HG02981 (cell line): ENCODE data around the gene UBA1.

Source experiments
- ATAC-seq: cut with Tn5 transposase; IDR thresholded peaks from one replicate; pipeline ENCODE4 v1.9.1; 2021; ENCODE audit warnings: mild to moderate bottlenecking, moderate library complexity; ENCODE audit not compliant: unreplicated experiment

The UBA1 gene

DNA sequence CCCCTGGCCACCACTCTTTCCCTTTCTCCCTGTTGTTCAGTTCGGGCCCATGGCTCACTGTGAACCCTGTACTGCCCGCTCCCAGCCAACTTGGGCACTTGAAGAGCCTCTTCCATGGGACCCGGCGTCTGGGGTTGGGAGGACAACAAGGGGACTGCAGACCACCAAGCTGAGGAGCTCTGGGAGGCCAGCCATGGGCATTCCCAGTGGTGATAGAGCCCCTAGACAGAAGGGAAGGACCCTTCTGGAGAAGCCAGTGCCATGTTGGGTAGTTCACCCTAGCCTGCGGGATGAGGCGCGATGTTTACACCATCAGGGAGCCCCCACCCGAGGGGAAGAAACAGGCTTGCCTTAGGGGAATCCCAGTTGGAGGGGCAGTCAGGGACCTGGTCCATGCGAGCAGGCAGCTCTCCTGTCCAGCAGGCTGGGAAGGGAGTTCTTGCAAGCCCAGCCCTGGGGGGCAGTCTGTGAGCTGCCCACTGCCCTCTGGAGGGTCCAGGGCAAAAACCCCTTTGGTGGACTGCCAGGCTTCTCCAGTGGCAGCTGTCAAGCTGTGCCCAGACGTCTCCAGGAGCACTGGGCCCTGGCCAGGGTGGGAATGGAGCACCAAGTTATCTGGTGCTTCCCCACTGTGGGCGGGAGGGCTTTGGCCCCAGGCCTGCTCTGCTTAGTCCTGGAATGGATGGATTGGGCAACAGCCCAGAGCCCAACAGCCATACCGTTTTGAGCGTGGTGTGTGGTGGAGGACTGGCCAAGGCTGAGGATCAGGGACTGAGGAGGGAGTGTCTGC, 23.7 kb upstream of the UBA1 start:
- no peak for ATAC-seq

DNA sequence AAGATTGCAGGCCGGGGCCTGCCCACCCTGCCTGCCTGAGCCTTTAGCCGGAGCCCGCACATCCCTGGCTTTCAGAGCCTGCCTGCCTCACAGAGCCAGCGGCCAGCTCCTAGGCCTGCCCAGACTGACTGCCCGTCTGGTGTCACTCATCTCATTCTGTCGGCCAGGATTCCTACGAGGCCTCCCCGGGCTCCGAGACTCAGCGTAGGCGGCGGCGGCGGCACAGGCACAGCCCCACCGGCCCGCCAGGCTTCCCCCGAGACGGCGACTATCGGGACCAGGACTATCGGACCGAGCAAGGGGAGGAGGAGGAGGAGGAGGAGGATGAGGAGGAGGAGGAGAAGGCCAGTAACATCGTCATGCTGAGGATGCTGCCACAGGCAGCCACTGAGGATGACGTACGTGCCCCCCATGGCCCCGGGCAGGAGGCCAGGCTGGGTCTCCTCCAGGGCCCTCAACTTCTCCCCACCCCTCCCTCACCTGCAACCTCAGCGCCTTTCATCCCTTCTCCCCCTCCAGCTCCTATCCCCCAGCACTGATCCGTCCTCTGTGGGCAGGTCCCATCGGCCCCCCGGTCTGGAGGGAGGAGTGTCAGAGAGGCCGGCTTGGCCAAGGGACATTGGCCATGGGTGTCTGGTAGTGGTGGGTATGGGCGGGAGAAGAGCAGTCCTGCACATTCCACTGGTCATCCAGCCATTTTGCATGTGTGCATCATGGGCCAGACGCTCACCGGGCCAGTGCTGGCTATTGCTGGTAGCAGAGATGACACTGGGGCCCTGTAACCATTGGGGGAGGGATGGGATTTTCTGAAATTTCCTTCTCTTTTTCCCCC, 22.6 kb upstream of the UBA1 start:
- no peak for ATAC-seq

DNA sequence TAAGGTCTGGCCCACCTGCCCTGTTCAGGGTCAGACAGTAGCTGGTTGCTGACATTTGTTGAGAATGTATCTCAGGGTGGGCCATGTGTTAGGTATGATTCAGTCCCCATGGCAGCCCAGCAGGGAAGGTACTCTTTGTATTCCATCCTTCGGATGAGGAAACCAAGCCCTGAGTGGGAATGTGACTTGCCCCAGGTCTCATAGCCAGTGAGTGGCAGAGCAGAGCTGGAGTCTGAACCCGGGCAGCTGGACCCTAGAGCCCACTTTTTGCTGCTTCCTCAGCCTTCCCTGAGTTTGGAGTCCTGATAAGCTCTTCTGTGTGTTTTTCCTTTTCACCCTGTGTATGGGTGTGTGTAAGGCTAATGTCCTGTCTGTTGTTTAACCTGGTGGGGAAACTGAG, 21.6 kb upstream of the UBA1 start:
- ATAC-seq = no peak

DNA sequence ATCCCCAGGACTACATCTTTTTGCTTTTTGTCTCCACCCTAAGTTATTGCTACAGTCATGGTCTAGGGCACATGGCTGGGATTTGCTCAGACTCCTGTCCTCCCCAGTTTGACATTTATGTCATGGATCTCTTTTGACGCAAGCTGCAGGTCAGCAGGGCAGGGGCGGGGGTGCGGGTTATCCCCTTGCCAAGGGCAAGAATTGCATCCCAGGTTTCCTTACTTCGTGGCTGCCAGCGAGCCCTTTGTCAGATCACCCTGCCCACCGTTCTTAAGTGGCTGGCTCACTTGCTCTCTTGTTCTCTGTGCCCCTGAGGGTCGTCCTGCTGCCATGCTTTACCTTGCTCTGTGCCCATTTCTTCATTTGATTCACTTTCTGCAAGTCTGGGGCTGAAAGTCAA, 21.1 kb upstream of the UBA1 start:
- ATAC-seq = no peak

DNA sequence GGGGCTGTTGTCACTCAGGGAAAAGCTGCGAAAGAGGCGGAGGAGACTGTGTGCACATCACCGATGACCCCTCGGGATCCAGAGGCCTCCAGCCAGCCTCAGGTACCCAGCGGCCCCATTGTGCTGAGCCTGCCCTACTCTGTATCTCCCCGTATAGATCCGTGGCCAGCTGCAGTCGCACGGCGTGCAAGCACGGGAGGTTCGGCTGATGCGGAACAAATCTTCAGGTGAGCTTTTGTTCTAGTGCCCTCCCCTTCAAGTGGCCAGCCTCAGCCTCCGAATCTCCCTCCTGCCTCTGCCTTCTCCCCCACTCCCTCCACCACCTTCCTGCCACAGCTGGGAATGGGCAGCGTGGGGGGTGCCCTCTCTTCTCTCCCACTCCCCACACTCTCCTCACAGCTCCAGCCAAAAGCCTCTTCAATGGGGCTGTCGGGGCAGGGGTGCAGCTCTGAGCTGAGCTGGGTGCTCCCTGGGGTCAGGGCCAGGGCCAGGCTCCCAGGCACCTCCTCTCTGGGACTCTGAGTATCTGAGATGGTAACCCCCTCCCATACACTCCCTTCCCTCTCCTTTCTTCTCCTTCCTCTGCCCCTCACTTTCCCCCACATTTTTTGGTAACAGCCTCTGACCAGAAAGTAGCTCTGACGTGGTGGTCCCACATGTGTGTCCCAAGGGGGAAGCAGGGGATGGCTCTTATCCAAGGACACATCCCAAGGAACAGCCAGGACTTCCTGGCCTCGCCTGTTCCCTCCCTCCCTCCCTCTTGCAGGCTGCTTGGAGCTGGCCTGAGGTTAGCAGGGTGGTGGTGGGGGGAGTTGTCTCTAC, 20.4 kb upstream of the UBA1 start:
- ATAC-seq = no peak

DNA sequence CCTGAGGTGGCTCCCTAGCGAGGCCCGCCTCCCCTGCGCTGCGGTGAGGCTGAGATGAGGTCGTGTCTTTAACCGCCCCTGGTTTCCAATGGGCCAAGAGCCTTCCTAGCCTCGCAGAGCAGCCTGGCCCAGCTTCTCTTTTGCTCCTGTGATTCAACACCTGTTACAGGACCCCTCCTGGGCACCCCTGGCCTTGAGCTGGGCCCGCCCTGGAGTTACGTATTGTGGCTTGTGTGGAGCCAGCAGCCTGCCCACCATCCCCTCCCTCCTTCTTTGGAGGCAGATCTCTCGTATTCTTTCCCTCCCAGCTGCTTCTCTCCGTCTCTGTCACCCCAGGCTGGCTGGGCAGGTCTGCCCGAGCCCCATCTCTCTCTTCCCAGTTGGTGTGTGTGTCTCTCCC, 19.3 kb upstream of the UBA1 start:
- ATAC-seq = no peak

DNA sequence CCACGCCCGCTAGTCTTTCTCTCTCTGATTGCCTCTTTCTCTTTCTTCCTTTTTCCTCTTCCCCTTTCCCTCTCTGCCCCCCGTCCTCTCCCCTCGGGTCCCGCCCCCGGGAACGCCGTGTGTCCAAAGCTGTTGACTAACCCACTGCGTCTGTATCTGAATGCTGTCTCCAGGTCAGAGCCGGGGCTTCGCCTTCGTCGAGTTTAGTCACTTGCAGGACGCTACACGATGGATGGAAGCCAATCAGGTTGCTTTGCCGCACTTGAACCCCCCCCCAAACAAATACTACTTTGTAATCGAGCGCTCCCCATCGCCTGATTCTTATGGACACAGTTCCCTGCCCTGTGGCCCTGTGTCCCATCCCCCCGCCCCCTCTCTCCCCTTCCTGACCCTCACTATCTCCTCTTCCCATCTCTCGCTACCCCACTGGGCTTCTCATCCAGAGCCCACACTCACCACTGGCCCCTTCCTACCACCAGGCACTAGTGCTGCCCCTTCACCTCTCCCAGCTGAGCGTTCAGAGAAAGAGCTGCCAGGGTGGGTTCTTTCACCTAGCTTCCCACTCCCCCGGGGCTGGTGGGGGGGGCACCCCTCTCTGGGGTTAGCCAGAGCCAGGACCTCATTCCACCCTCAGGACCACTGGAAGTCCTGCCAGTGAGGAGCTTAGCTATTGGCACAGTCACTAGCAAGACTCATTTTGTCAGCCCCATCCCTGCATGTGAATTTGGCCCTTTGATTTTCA, 18.6 kb upstream of the UBA1 start:
- no peak for ATAC-seq

DNA sequence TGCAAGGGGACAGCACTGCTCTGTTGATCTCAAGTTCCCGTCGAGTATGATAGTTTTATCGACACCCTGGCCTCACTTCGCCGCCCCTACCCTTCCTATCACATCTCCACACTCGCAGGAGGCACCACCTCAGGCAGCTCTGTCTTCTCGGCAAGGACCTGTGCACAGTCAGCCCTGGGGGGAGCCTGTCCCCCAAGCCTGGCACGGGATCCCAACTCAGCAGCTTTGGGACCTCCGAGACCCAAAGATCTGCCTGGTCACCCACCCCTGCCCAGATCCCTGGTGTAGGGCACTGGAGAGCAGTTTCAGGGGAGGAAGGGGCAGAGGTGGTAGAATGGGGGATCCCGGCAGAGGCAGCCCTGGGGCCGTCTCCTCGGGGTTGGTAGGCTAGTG, 18.0 kb upstream of the UBA1 start:
- no peak for ATAC-seq

DNA sequence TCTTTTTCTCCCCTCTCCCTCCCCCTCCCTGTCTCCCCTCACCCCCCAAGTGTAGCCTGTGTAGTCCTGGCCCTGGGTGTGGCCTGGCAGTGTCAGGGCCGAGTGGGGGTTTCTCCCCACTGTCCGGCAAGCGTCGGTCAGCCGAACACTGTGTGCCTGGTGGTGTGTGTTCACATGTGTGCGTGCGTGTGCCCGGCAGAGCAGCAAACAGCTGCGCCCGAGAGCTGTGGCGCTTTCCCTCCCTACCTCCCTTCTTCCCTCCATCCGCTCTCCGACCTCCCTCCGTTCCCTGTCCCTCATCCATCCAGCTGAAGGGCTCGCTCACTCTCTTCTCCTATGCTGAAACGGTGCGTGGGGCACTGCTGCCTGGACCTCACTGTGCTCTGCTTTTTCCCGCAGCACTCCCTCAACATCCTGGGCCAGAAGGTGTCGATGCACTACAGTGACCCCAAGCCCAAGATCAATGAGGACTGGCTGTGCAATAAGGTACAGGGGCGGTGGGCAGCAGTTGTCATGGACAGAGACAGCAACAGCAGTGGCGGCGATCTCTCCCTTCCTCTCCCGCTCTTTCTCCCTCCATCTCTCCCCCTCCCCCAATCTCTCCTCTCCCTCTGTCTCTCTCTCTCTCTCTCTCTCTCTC, 17.4 kb upstream of the UBA1 start:
- ATAC-seq = no peak

DNA sequence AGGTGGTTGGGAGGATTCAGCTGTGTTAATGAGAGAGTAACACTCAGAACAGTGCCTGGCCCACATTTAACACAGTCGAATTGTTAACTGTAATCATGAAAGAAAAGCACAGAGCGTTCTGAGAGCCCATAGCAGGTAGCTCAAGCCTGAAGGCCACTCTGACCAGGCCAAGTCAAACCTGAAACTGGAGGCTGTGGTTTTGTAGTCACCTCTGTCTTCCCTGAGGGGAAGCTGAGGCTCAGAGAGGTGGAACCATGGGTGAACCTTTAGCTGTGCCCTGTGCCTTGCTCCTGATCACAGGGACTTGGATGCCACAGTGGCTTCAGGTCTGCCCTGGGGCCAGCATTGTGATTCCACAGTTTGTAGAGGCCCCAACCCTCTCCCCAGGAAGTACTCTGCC, 16.6 kb upstream of the UBA1 start:
- no peak for ATAC-seq

DNA sequence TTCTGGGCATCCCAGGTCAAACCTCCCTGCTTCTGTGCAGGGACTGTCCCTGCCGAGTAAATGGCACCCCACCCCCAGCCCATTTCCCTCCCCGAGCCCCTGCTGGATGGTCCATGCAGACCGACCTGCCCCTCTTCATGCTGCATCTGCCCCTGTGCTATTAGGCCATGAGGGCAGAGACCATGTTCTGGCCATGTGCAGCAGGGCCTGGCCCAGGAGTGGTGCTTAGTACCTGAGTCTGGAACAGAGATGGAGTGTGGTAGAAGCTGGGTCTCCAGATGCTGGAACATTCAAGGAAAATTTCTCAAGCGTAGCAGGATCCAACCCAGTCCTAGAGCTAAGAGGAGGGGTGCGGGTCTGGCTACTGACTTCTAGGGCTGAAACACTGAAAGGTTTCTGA, 15.3 kb upstream of the UBA1 start:
- no peak for ATAC-seq

DNA sequence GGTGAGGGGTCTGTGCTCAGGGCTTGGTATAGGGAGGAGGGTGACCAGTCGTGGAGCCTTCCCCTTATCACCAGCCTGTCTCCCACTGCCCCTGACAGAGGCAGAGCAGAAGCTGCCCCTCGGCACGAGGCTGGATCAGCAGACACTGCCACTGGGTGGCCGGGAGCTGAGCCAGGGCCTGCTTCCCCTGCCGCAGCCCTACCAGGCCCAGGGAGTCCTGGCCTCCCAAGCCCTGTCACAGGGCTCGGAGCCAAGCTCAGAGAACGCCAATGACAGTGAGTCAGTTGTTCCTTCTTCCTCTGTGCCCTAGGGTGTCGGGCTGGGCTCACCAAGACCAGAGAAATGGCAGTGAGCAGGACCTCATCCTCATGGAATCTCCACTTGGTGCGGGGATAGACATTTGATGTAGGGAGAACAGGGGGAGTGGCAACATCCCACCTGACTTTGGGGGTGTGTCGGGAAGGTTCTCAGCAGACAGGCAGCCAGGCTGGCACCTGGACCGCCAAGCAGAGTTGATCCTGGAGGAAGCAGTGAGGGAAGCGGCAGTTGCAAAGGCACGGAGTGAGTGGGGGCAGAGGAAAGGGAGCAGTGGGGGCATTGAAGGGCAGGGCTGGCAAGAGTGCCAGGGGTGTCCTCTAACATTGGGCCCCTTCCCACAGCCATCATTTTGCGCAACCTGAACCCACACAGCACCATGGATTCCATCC, 14.3 kb upstream of the UBA1 start:
- no peak for ATAC-seq

DNA sequence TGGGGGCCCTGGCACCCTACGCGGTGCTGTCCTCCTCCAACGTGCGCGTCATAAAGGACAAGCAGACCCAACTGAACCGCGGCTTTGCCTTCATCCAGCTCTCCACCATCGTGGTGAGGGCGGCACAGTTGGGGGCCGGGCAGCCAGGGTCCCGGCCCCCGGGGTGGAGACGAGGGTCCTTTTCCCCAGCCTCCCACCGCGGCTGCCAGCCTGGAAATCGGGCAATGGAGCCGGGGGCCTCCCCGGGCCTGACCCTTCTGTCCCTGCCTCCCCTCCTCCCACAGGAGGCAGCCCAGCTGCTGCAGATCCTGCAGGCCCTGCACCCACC, 13.7 kb upstream of the UBA1 start:
- no peak for ATAC-seq

DNA sequence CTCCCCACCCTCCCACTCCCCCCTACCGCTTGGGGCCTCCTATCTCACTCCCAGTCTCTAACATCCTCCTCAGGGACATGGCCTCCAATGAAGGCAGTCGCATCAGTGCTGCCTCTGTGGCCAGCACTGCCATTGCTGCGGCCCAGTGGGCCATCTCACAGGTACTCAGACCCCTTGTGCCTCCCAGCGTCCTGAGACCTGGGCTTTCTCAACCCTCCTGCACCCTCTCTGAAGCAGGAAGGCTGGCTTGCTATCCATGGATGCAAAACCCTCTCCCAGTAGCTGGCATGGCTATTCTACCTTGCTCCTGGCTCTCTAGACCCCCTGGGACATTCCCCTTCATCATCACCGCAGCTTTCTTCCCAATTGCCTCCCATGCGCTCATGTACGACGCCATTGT, 13.3 kb upstream of the UBA1 start:
- ATAC-seq = no peak

DNA sequence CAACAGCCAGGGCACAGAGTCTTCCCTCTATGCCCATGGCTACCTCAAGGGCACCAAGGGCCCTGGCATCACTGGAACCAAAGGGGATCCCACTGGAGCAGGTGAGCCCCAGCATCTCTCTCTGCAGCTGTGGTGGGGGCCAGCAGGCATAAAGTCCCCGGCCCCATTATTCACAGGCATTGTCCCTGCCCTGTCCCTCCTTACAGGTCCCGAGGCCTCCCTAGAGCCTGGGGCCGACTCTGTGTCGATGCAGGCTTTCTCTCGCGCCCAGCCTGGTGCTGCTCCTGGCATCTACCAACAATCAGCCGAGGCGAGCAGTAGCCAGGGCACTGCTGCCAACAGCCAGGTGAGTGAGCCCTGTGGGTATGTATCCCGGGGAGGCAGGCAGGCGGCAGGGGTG, 12.3 kb upstream of the UBA1 start:
- ATAC-seq = no peak

DNA sequence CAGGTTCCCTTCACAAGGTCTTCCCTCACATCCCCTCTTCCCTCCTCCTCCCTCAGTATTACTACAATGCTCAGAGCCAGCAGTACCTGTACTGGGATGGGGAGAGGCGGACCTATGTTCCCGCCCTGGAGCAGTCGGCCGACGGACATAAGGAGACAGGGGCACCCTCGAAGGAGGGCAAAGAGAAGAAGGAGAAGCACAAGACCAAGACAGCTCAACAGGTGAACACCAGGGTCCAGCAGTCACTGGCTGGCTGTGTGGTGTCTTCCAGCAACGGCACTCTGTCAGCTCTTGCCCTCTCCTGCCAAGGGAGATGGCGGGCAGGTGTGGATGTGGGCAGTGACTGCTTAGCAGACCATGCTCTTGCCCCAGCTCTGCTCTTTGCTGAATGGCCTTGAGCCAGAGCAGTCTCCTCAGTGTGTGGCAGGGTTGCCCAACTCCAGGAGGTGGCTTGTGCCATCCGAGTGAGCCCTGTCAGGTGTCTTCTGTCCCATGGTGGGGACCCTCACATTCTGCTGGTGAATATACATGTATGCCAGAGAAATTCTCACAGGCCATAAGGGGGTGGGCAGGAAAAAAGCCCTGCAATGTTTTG, 11.4 kb upstream of the UBA1 start:
- ATAC-seq = no peak

DNA sequence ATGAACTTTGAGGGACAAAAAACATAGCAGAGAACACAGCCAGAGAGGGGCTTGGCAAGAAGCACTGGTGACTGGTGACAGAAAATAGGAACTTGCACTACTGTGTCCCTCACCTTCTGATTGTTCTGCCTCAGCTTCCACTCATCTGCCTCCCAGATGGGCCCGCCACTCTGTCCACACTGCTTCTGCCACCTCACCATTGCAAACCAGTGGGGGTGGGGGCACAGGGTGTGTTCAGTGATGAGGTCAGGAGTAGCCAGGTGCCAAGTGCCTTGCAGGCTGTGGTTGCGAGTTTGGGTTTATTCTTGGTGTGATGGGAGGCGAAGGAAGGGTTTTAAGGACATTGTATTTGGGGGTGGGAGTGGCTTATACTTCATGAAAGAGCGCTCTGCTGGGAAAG, 9.1 kb upstream of the UBA1 start:
- ATAC-seq = no peak

DNA sequence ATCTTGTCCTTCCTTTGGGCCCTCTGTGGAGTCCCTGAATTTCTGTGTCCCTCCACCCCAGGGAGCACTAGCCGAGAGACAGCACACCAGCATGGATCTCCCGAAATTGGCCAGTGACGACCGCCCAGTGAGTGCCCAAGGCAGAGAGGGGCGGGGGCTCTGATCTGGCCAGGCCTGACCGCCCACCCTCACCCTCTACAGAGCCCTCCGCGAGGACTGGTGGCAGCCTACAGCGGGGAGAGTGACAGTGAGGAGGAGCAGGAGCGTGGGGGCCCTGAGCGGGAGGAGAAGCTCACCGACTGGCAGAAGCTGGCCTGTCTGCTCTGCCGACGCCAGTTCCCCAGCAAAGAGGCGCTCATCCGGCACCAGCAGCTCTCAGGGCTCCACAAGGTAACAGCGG, 8.4 kb upstream of the UBA1 start:
- ATAC-seq = no peak

DNA sequence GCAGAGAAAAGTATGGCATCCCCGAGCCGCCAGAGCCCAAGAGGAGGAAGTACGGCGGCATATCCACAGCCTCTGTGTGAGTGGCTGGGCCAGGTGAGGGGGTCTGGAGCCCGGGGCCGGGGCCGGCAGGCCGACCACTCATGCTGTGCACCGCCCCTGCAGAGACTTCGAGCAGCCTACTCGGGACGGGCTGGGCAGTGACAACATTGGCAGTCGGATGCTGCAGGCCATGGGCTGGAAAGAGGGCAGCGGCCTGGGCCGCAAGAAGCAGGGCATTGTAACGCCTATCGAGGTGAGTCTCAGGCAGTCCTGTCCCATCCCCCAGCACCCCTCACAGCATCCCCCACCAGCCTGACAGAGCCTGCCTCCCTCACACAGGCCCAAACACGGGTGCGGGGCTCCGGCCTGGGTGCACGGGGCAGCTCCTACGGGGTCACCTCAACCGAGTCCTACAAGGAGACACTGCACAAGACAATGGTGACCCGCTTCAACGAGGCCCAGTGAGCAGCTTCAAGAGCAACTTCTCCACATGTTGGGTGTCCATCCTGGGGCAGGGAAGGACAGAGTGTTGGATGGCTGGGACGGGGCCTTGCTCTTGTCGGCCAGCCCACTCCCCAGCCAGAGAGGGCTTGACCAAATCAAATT, 7.4 kb upstream of the UBA1 start:
- no peak for ATAC-seq
